Measurements from ENCODE around the gene TEX14.

DNA sequence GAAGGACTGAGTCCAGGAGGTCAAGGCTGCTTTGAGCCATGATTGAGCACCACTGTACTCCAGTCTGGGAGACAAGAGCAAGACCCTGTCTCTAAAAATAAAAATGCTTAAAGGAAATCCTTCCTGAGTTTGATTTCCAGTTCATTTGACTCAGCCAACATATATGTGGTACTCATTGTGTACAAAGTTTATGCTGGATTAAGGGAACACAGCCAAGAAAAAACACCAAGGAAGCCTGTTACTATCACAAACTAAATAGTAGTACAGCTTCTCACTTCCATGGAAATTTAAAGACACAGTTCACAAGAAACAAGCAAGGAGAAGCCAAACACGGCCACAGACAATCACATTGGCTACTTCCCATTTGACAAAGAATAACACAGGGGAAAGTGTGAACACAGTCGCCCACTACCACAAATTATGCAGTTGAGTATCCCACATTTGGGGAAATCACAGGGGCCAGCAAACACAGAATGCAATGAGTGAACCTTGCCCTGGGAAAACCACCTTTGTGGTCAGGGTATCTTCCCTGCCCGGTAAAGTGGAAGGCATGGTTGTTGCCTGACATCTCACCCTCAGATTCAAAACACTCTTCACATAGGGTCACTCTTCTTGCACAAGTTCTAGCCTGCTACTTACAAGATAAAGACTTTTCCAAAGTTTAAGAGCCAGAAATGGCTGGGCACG is 14.5 kb downstream of the TEX14 start:
- TF ChIP-seq, protein P1, sequence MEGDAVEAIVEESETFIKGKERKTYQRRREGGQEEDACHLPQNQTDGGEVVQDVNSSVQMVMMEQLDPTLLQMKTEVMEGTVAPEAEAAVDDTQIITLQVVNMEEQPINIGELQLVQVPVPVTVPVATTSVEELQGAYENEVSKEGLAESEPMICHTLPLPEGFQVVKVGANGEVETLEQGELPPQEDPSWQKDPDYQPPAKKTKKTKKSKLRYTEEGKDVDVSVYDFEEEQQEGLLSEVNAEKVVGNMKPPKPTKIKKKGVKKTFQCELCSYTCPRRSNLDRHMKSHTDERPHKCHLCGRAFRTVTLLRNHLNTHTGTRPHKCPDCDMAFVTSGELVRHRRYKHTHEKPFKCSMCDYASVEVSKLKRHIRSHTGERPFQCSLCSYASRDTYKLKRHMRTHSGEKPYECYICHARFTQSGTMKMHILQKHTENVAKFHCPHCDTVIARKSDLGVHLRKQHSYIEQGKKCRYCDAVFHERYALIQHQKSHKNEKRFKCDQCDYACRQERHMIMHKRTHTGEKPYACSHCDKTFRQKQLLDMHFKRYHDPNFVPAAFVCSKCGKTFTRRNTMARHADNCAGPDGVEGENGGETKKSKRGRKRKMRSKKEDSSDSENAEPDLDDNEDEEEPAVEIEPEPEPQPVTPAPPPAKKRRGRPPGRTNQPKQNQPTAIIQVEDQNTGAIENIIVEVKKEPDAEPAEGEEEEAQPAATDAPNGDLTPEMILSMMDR (IDR thresholded peaks at IDR 0.05), result no peak
- no peak for TF ChIP-seq POLR2A (IDR thresholded peaks at IDR 0.05)

All from breast epithelium (tissue), 3 donors.